ENCODE data around the gene CHKA.
A peak's percentile ranks its signal among the peaks of the same experiment; 100 is the strongest.

Gene CHKA

GRCh38 chr11:68044145-68044813, 76.9 kb downstream of the CHKA start:
- Histone ChIP-seq H3K4me3 (replicated peaks; ENCODE audit: insufficient read depth, low read length) (no peak overlapping the region; the same call in 1 of the 2 replicates), H3K27ac (replicated peaks) (peak overlapping the region; percentile 81), H3K27me3 (ENCODE audit: insufficient read depth, poor library complexity, severe bottlenecking) (no peaks in the 10 kb centered on the region)
- no peak for TF ChIP-seq REST (IDR thresholded peaks at IDR 0.05; ENCODE audit: insufficient replicate concordance, low read depth)
- TF ChIP-seq SPI1 (IDR thresholded peaks at IDR 0.05; ENCODE audit: borderline replicate concordance, low read depth), result no peak
- TF ChIP-seq, protein P1, sequence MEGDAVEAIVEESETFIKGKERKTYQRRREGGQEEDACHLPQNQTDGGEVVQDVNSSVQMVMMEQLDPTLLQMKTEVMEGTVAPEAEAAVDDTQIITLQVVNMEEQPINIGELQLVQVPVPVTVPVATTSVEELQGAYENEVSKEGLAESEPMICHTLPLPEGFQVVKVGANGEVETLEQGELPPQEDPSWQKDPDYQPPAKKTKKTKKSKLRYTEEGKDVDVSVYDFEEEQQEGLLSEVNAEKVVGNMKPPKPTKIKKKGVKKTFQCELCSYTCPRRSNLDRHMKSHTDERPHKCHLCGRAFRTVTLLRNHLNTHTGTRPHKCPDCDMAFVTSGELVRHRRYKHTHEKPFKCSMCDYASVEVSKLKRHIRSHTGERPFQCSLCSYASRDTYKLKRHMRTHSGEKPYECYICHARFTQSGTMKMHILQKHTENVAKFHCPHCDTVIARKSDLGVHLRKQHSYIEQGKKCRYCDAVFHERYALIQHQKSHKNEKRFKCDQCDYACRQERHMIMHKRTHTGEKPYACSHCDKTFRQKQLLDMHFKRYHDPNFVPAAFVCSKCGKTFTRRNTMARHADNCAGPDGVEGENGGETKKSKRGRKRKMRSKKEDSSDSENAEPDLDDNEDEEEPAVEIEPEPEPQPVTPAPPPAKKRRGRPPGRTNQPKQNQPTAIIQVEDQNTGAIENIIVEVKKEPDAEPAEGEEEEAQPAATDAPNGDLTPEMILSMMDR (IDR thresholded peaks at IDR 0.05; ENCODE audit: insufficient read depth, low read length), result no peak
- no peak for TF ChIP-seq POLR2AphosphoS5 (IDR thresholded peaks at IDR 0.05; ENCODE audit: low read depth)
- no peak for TF ChIP-seq GABPA (IDR thresholded peaks at IDR 0.05; ENCODE audit: low read depth)
- DNase-seq (ENCODE audit: low read depth in 1 of 2, low spot score in 1 of 2), result peak in 1 of 2 experiments; percentile 49

DNA sequence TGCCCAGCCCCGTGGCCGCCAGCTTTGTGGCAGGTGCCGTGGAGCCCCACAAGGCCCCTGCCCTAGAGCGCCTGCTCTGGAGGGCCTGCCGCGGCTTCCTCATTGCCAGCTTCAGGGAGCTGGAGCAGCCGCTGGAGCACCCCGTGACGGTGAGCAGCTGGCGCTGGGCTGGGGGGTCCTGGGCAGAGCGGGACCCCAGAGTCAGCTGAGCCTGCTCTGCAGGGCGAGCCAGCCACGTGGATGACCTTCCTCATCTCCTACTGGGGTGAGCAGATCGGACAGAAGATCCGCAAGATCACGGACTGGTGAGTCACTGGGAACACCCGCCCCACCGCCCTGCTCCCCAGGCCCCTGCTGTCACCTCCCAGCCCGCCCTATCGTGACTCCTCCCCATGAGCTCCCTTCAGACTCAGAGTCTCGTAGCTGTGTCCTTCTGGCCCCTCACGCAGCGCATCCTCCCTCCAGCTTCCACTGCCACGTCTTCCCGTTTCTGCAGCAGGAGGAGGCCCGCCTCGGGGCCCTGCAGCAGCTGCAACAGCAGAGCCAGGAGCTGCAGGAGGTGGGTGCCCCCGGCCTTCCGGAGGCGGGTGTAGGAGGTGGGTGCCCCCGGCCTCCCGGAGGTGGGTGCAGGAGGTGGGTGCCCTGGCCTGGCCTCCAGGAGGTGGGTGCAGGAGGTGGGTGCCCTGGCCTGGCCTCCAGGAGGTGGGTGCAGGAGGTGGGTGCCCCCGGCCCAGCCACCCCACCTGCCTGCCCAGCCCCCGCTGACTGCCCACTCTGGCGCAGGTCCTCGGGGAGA, 77.6 kb downstream of the CHKA start:
- peak; percentile 88 to 93 for DNase-seq (ENCODE audit: low read depth in 1 of 2, low spot score in 1 of 2)
- H3K4me3 ChIP-seq (replicated peaks; ENCODE audit: insufficient read depth, low read length), result peak overlapping the region; percentile 40
- TF ChIP-seq, protein P1 (IDR thresholded peaks at IDR 0.05; ENCODE audit: insufficient read depth, low read length), result no peak
- TF ChIP-seq GABPA (IDR thresholded peaks at IDR 0.05; ENCODE audit: low read depth) (no peak), REST (IDR thresholded peaks at IDR 0.05; ENCODE audit: insufficient replicate concordance, low read depth) (no peak), SPI1 (IDR thresholded peaks at IDR 0.05; ENCODE audit: borderline replicate concordance, low read depth) (peak; percentile 49; the same call in 1 of the 2 replicates), POLR2AphosphoS5 (IDR thresholded peaks at IDR 0.05; ENCODE audit: low read depth) (no peak)
- H3K27me3 ChIP-seq (ENCODE audit: insufficient read depth, poor library complexity, severe bottlenecking), result no peaks in the 10 kb centered on the region
- peak overlapping the region; percentile 81 for H3K27ac ChIP-seq (replicated peaks)

DNA sequence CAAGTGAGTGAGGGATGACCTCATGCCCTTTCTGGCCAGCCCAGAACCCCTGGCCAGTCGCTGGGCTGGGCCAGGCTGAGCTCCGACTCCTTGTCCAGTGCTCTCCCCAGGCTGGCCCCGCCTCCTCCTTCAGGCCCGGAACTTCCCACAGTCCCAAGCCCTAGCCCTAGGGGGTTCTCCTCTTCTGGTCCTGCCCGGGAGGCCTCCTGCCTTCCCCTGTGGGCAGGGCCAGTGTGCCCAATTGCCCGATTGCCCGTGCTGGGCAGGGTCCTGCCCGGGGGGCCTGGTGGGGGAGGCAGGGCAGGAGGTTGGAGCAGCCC, 78.2 kb downstream of the CHKA start:
- Histone ChIP-seq H3K4me3 (replicated peaks; ENCODE audit: insufficient read depth, low read length) (peak overlapping the region; percentile 40), H3K27me3 (ENCODE audit: insufficient read depth, poor library complexity, severe bottlenecking) (no peaks in the 10 kb centered on the region), H3K27ac (replicated peaks) (peak overlapping the region; percentile 81)
- no peak for TF ChIP-seq REST (IDR thresholded peaks at IDR 0.05; ENCODE audit: insufficient replicate concordance, low read depth)
- TF ChIP-seq GABPA (IDR thresholded peaks at IDR 0.05; ENCODE audit: low read depth), result no peak
- TF ChIP-seq, protein P1 (IDR thresholded peaks at IDR 0.05; ENCODE audit: insufficient read depth, low read length), result no peak
- TF ChIP-seq POLR2AphosphoS5 (IDR thresholded peaks at IDR 0.05; ENCODE audit: low read depth), result no peak
- no peak for TF ChIP-seq SPI1 (IDR thresholded peaks at IDR 0.05; ENCODE audit: borderline replicate concordance, low read depth)
- peak in 1 of 2 experiments; percentile 64 for DNase-seq (ENCODE audit: low read depth in 1 of 2, low spot score in 1 of 2)

All from HL-60 (cell line).